ENCODE measurements around the gene USP35. TPM values are rescaled to one million over a fixed set of nuclear protein-coding genes. Genes with fewer than 3 reads are reported as not detected.

Gene USP35
- total RNA-seq, 2 donors from 2014 or later, result 5.2 to 5.6 TPM

- Histone ChIP-seq H3K9ac (ENCODE audit: low read depth in 2 of 2, low read length in 2 of 2) (no peak overlapping the region), H3K9me3 (no peaks in the 10 kb centered on the region), H3K27ac (no peak overlapping the region), H3K36me3 (no peaks in the 10 kb centered on the region), H3K4me3 (no peak overlapping the region), H3K27me3 (no peaks in the 10 kb centered on the region), H3K4me1 (no peaks in the 10 kb centered on the region)
- DNase-seq, result no peak
- intact Hi-C loops (cut with DNase I), result no loop called here
- no peak for TF ChIP-seq CTCF (IDR thresholded peaks at IDR 0.05)
Observed at GRCh38 chr11:78214331-78215194, 25.8 kb downstream of the USP35 start.

GRCh38 chr11:78216021-78216420 lies 27.3 kb downstream of the USP35 start:
- Histone ChIP-seq H3K27ac (no peak overlapping the region), H3K36me3 (no peaks in the 10 kb centered on the region), H3K4me1 (no peaks in the 10 kb centered on the region), H3K4me3 (no peak overlapping the region), H3K27me3 (no peaks in the 10 kb centered on the region), H3K9ac (ENCODE audit: low read depth in 2 of 2, low read length in 2 of 2) (no peak overlapping the region), H3K9me3 (no peaks in the 10 kb centered on the region)
- no peak for DNase-seq
- TF ChIP-seq CTCF (IDR thresholded peaks at IDR 0.05), result no peak
- intact Hi-C loops (cut with DNase I), result no loop called here

DNA sequence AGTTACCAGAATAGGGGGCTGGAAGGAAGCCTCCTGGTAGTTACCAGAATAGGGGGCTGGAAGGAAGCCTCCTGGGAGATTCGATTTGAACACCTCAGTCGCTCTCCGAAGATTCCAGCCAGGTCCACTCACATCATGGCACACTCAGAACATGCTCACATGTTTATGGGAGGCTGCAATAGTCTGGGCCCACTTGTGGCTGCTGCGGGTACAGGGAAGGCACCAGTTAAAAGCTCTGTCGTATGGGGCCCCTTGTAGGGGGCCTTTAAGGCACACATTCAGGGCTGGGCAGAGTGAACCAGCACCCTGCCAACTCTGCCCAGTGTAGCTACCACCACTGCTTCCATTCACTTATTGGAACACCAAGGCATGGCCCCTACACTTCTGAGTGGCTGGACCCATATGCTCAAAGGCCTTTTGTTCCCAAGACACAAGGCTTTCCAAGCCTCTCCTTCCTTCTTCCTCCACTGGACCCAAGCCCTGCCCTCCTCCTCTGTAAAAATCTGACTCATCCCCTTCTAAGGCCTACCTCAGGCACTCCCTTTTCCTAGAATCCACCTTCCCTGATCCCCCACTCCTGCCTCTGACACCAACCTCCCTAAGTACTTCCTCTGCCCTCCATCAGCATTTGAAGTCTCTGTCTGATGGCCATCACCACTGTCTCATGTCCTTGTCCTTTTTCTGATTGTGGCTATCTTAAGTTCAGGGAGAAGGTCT lies 28.0 kb downstream of the USP35 start:
- no peaks in the 10 kb centered on the region for H3K36me3 ChIP-seq
- H3K9me3 ChIP-seq, result no peaks in the 10 kb centered on the region
- TF ChIP-seq CTCF (IDR thresholded peaks at IDR 0.05), result no peak
- H3K27ac ChIP-seq, result no peak overlapping the region
- H3K4me3 ChIP-seq, result no peak overlapping the region
- H3K4me1 ChIP-seq, result no peaks in the 10 kb centered on the region
- no peak for DNase-seq
- no peaks in the 10 kb centered on the region for H3K27me3 ChIP-seq
- intact Hi-C loops (cut with DNase I), result no loop called here
- no peak overlapping the region for H3K9ac ChIP-seq (ENCODE audit: low read depth in 2 of 2, low read length in 2 of 2)

- Histone ChIP-seq H3K9ac (ENCODE audit: low read depth in 2 of 2, low read length in 2 of 2) (no peak overlapping the region), H3K27ac (no peak overlapping the region), H3K36me3 (no peaks in the 10 kb centered on the region), H3K9me3 (no peaks in the 10 kb centered on the region), H3K4me3 (no peak overlapping the region), H3K4me1 (no peaks in the 10 kb centered on the region), H3K27me3 (no peaks in the 10 kb centered on the region)
- no peak for DNase-seq
- intact Hi-C loops (cut with DNase I), result no loop called here
- no peak for TF ChIP-seq CTCF (IDR thresholded peaks at IDR 0.05)
Observed at GRCh38 chr11:78217650-78218541, 29.2 kb downstream of the USP35 start.

Measured in colonic mucosa (tissue), 4 donors.